ENCODE measurements around the gene TSHZ2.
"Not testable (repeated sequence)": the region's sequence is repeated elsewhere in the genome, so short reads cannot be mapped to it uniquely, and the experiment has no call there.

The TSHZ2 gene

GRCh38 chr20:53316206-53316937 lies 344.2 kb downstream of the TSHZ2 start:
- DNase-seq (ENCODE audit: low spot score): no peak

GRCh38 chr20:53319200-53319599 lies 347.0 kb downstream of the TSHZ2 start:
- DNase-seq (ENCODE audit: low spot score): no peak

GRCh38 chr20:53319716-53320115 lies 347.6 kb downstream of the TSHZ2 start:
- DNase-seq (ENCODE audit: low spot score): no peak

- no peak for DNase-seq (ENCODE audit: low spot score)
Measured at GRCh38 chr20:53320701-53321100, 348.5 kb downstream of the TSHZ2 start.

GRCh38 chr20:53321596-53321995 lies 349.4 kb downstream of the TSHZ2 start:
- no peak for DNase-seq (ENCODE audit: low spot score)

- no peak for DNase-seq (ENCODE audit: low spot score)
Measured at GRCh38 chr20:53322651-53323050, 350.5 kb downstream of the TSHZ2 start.

GRCh38 chr20:53323460-53323859 lies 351.3 kb downstream of the TSHZ2 start:
- DNase-seq (ENCODE audit: low spot score): not testable (repeated sequence)

- no peak for DNase-seq (ENCODE audit: low spot score)
Measured at GRCh38 chr20:53324816-53325215, 352.7 kb downstream of the TSHZ2 start.

GRCh38 chr20:53328961-53329360 lies 356.8 kb downstream of the TSHZ2 start:
- DNase-seq (ENCODE audit: low spot score): no peak

- DNase-seq (ENCODE audit: low spot score): no peak
Measured at GRCh38 chr20:53329781-53330180, 357.6 kb downstream of the TSHZ2 start.

GRCh38 chr20:53330601-53331140 lies 358.5 kb downstream of the TSHZ2 start:
- DNase-seq (ENCODE audit: low spot score): no peak

GRCh38 chr20:53331151-53331973 lies 359.2 kb downstream of the TSHZ2 start:
- DNase-seq (ENCODE audit: low spot score): no peak

- DNase-seq (ENCODE audit: low spot score): no peak
Measured at GRCh38 chr20:53332022-53332837, 360.1 kb downstream of the TSHZ2 start.

- no peak for DNase-seq (ENCODE audit: low spot score)
Measured at GRCh38 chr20:53334861-53335260, 362.7 kb downstream of the TSHZ2 start.

- DNase-seq (ENCODE audit: low spot score): no peak
Measured at GRCh38 chr20:53335555-53335954, 363.4 kb downstream of the TSHZ2 start.

- DNase-seq (ENCODE audit: low spot score): no peak
Measured at GRCh38 chr20:53336892-53337291, 364.7 kb downstream of the TSHZ2 start.

GRCh38 chr20:53337390-53338101 lies 365.4 kb downstream of the TSHZ2 start:
- DNase-seq (ENCODE audit: low spot score): no peak

- no peak for DNase-seq (ENCODE audit: low spot score)
Measured at GRCh38 chr20:53338716-53339115, 366.6 kb downstream of the TSHZ2 start.

GRCh38 chr20:53342429-53342828 lies 370.3 kb downstream of the TSHZ2 start:
- DNase-seq (ENCODE audit: low spot score): no peak

GRCh38 chr20:53343448-53343847 lies 371.3 kb downstream of the TSHZ2 start:
- no peak for DNase-seq (ENCODE audit: low spot score)

GRCh38 chr20:53344891-53345290 lies 372.7 kb downstream of the TSHZ2 start:
- no peak for DNase-seq (ENCODE audit: low spot score)

All from left forelimb (tissue), 1 donor.